Measurements from ENCODE around the gene LRRN2.

DNA sequence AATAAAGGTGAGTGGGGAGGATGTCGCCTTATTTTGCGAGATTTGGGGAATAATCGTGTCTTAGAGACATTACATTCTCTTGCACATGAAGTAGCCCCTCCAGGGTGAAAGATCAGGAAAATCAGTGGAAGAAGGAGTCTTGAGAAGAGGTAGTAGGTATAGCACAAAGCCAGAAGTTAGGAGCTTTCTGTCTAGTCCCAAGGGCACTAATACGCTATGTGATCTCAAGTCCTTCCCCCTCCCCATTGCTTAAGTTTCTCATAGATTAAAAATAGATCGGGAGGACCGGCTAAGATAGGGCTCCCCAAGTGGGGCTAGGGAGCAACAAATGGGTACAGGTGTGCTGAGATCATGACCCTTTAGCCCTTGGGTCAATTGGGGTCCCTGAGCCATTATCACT, 13.5 kb downstream of the LRRN2 start:
- TF ChIP-seq, protein P1, sequence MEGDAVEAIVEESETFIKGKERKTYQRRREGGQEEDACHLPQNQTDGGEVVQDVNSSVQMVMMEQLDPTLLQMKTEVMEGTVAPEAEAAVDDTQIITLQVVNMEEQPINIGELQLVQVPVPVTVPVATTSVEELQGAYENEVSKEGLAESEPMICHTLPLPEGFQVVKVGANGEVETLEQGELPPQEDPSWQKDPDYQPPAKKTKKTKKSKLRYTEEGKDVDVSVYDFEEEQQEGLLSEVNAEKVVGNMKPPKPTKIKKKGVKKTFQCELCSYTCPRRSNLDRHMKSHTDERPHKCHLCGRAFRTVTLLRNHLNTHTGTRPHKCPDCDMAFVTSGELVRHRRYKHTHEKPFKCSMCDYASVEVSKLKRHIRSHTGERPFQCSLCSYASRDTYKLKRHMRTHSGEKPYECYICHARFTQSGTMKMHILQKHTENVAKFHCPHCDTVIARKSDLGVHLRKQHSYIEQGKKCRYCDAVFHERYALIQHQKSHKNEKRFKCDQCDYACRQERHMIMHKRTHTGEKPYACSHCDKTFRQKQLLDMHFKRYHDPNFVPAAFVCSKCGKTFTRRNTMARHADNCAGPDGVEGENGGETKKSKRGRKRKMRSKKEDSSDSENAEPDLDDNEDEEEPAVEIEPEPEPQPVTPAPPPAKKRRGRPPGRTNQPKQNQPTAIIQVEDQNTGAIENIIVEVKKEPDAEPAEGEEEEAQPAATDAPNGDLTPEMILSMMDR (conservative IDR thresholded peaks at IDR 0.05; ENCODE audit: low read depth, low read length), result no peak
- TF ChIP-seq EZH2 (IDR thresholded peaks at IDR 0.05; ENCODE audit: low read length, unreplicated experiment), result no peak
- no peak for TF ChIP-seq EZH2phosphoT487 (IDR thresholded peaks at IDR 0.05; ENCODE audit: borderline replicate concordance, low read length)
